HG02973 (cell line): Measurements from ENCODE around the gene NT5M.

Experiments used
- ATAC-seq: cut with Tn5 transposase; IDR thresholded peaks from one replicate; pipeline ENCODE4 v1.9.1; 2021; ENCODE audit warnings: moderate library complexity; ENCODE audit not compliant: unreplicated experiment

NT5M gene

GRCh38 chr17:17353625-17354484 is 50.7 kb downstream of the NT5M start:
- ATAC-seq: no peak

DNA sequence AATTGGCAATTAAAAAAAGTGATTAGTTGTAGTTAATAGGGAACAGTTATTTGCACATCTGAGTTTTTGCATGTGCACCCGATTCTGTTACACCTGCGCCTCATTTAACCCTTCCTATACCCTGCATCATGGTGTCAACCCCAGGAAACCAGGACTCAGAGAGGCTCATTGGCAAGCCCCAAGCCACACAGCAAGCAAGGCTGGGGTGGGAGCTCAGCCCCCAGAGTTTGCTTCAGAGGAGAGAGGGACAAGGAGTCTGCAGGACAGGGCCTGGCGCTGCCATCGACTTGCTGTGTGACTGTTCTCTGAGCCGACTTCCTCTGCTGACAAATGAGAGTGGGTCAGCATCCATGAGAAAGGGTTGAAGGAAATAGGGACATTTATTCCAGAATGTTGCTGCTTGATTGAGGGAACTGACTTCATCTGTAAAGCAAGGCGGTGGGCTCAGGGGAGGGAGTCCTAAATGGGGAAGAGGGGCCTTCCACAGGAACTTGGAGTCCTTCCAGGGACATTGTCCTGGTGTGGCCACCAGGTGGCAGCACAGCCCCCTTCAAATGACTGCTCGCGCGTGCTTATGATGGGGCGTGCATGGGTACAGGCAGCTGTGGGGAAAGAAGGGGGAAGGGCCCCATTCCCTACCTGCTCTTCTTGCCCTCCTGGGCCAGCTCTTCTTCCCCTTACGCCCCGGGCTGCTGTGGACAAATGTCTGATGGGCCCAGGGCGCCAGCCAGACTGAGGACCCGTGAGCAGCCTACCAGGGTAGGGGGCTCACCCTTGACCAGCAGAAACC is 51.6 kb downstream of the NT5M start:
- no peak for ATAC-seq

- ATAC-seq: no peak
Observed at GRCh38 chr17:17355426-17355825, 52.3 kb downstream of the NT5M start.

DNA sequence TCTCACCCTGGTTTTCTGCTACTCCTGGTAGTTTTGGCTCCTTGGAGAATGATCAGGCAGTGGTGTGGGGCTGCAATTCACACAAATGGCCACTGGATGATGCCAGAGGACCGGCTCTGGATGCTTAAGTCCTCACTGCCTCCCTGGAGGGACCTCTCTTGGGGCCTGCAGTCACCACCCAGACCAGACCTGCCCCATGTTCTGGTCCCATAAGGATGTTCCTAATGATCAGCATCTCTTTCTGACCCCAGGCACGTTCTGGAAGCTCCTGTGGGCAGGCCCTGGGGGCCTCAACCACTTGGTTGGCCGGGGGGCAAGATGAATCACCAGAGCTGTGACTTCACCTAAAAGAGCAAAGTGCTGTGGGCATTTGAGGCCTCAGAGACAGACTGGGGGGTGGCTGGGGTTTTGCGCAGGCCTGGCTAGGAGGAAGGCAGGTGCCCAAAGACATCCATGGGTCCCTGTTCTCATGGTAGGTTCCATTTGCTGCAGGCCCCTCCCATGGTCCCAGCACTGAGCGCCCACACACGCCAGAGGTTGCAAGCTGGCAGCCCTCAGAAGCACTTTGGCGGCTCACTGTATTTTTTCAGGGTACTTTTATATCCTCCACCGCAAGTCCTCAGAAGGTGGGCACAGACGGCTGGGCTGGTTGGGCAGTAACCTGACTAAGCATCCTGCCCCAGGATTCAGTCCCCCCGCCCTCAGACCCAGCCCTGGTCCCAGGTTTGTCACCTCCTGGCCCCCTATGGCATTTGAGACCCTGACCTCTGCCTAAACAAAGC is 53.2 kb downstream of the NT5M start:
- ATAC-seq: no peak

- no peak for ATAC-seq
Observed at GRCh38 chr17:17356931-17357270, 53.7 kb downstream of the NT5M start.

GRCh38 chr17:17358060-17358751 is 55.0 kb downstream of the NT5M start:
- ATAC-seq: no peak

DNA sequence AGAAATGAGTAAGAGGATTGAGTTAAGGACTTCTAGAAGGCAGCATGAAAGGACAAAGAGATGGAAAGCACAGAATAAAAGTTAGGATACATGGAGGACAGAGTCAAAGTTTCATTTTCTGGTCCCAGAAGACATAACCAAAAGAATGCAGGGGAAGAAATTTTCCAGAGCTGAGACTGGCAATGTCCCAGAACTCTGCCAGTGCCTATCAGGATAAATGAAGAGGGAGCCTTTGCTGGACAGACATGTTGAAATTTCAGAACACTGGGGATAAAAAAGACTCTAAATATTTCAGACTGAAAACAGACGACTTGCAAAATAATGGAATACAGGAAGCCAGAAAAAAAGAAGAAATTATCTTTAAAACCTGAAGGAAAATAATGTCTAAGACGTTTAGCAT is 55.7 kb downstream of the NT5M start:
- ATAC-seq: no peak

DNA sequence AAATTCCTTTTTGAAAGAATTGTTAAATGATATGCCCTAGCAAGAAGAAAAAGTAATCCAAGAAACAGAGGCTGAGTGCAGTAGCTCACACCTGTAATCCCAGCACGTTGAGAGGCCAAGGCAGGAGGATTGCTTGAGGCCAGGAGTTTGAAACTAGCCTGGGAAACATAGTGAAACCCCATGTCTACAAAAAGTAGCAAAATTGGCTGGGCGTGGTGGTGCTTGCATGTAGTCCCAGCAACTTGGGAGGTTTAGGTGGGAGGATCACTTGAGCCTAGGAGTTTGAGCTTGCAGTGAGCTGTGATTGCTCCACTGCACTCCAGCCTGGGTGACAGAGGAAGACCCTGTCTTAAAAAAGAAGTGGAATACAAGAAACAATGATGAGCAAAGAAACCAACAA is 56.1 kb downstream of the NT5M start:
- no peak for ATAC-seq

DNA sequence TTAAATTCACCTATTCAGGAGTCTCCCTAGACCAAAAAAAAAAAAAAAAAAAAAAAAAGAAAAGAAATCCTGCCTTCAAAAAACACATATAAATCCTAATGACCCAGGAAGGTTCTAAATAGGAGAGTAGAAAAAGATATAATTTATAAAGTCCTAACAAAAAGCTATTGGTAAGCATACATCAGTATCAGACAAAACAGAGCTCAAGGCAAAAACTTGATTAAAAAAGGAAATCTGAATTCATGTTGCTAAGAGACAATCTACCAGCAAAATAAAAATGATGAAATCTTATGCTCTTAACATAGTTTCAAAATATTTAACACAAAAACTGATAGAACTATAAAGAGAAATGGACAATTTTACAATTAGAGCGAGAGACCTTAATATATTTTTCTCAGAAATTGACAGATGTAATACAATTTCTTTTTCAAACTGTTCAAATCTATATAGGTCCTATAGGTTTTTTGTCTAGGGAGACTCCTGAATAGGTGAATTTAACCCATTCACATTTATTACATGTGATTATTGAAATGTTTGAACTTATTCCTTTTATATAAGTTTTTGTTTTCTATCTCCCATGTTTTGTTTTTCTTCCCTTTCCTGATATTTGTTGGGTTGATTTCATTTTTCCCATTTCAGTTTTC is 57.0 kb downstream of the NT5M start:
- no peak for ATAC-seq

DNA sequence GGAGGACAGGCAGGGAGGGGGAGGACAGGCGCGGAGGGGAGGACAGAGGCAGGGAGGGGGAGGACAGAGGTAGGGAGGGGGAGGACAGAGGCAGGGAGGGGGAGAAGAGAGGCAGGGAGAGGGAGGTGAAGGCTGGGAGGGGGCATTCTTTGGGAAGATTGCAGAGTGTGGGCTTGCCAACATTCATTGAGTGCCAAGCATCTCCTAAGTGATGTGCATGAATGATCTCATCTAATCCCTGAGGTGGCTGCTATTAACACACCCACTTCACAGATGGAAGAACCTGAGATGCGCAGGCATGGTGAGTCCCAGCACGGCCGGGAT is 58.3 kb downstream of the NT5M start:
- ATAC-seq: no peak

GRCh38 chr17:17361867-17362539 is 58.8 kb downstream of the NT5M start:
- no peak for ATAC-seq

- no peak for ATAC-seq
Observed at GRCh38 chr17:17362540-17362930, 59.4 kb downstream of the NT5M start.

- no peak for ATAC-seq
Observed at GRCh38 chr17:17363638-17364337, 60.6 kb downstream of the NT5M start.

GRCh38 chr17:17364338-17364667 is 61.1 kb downstream of the NT5M start:
- no peak for ATAC-seq

GRCh38 chr17:17365476-17366110 is 62.4 kb downstream of the NT5M start:
- no peak for ATAC-seq

DNA sequence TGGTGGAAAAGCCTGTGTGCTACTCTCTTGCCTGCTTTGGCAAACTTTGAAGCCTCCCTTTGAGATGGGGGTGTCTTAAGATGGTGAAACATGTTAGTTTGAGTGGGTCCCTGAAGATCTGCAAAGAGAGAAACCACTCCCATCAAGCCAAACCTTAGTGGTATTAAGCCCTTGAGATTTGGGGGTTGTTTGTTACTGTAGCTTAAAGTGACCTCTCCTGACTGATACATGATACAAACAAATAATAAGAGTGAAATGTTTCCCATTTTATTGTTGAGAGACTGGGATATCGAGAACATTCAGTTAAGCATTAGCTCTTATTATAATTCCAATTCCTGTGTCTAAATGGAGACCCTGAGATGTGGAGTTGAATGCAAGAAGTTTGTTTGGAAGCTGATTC is 63.1 kb downstream of the NT5M start:
- no peak for ATAC-seq

- ATAC-seq: no peak
Observed at GRCh38 chr17:17366941-17367875, 64.0 kb downstream of the NT5M start.

- no peak for ATAC-seq
Observed at GRCh38 chr17:17367931-17368330, 64.8 kb downstream of the NT5M start.
